Occipital lobe (tissue), 2 donors: Measurements from ENCODE around the gene KRT75. TPM values are rescaled to one million over a fixed set of nuclear protein-coding genes. Genes with fewer than 3 reads are reported as not detected.
A peak's percentile ranks its signal among the peaks of the same experiment; 100 is the strongest.

Experiments used
- DNase-seq: peaks from one replicate; lab custom pipeline; 2025; lab: John Stamatoyannopoulos, UW
- total RNA-seq: library from RNA; depleted of rRNA; stranded (reverse); fragments of >200 nt; gene quantifications from one replicate; pipeline ENCODE4 v1.2.3, GENCODE V29; 2014

KRT75 gene
- total RNA-seq, 1 donor from 2014 or later = not detected

GRCh38 chr12:52394836-52395405 lies 39.2 kb downstream of the KRT75 start:
- DNase-seq = no peak

GRCh38 chr12:52392465-52393007 lies 41.6 kb downstream of the KRT75 start:
- DNase-seq = no peak

- peak; percentile 50 for DNase-seq
Measured at GRCh38 chr12:52391618-52392002, 42.6 kb downstream of the KRT75 start.

GRCh38 chr12:52390739-52391617 lies 43.2 kb downstream of the KRT75 start:
- DNase-seq = no peak

DNA sequence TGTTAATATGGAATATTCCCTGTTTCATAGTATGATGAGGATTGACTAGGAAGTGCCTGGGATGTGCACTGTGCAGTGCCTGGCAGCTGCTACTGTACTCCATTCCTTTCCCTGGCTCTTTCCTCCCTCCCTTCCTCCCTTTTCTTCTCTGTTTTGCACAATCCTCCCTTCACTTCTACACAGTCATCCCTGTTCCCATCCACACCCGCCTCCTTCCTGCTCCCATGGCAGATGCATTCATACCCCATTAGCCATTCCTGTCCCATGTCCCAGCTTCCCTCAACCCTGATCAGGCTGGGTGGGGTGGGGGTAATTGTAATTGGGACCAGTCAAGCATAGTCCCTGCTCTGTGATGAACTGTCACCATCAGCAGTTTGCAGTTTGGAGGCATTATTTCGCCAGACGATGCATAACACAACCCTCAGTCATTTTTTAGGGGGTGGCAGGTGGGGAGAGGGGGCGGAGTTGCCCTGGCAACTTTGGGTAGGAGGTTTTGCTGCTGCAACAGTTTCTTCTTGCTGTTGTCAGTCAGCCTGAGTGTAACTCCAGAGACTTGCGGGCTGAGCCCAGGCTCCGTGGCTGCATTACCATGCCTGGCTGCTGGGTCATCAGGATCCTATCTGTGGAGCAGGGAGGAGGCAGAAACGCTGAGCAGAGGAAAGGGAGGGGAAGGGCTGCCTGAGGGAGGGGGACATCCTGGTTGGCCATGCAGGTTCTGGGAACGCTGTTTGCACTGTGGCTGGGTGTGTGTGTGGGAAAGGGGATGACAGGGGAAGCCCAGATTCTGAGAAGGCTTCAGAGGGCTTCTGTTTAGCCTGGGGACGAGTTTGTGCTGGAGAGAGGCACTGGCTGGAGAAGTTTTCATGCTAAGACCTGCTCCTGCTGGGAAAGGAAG lies 44.6 kb downstream of the KRT75 start:
- peak; percentile 50 for DNase-seq

DNA sequence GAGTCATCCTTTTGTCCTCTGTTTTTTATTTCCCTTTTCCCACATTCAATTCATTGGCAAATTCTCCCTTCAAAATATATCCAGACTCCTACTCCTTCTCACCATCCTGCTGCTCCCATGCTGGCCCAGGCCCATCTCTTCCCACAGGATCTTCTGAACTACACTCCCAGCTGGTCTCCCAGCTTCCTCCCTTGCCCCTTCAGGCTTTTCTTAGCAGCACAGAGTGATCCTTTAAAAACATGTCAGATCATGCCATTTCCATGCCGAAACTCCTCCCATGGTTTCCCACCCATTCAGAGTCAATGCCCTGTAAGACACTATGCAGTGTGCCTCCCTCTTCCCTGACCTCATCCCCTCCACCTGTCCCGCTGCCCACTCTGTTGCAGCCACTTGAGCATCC lies 46.3 kb downstream of the KRT75 start:
- DNase-seq = peak; percentile 33

- DNase-seq = no peak
Measured at GRCh38 chr12:52385226-52385702, 48.9 kb downstream of the KRT75 start, which contains the start of gene KRT84. Gene KRT84, minus strand, starts transcription at chr12:52385652. Its CDS starts 67 bp downstream, at chr12:52385585.

DNA sequence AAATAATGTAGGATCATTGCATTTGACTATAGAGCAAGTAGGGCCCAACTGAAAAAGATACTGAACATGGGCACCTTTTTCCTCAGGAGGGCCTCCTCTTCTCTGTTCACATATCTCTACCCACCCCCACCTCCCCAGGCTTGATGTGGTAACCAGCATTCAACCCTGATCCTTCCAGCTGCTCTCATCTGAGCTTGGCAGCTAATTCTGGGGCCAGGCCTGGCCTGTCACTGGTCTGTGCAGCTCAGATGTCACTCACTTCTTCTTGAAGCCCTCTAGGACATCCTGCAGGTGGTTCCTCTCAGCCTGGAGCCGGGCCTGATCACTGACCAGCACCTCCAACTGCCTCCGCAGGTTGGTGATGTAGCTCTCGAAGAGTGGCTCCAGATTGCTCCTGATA lies 50.8 kb downstream of the KRT75 start:
- DNase-seq = no peak

- no peak for DNase-seq
Measured at GRCh38 chr12:52382854-52383253, 51.3 kb downstream of the KRT75 start.

DNA sequence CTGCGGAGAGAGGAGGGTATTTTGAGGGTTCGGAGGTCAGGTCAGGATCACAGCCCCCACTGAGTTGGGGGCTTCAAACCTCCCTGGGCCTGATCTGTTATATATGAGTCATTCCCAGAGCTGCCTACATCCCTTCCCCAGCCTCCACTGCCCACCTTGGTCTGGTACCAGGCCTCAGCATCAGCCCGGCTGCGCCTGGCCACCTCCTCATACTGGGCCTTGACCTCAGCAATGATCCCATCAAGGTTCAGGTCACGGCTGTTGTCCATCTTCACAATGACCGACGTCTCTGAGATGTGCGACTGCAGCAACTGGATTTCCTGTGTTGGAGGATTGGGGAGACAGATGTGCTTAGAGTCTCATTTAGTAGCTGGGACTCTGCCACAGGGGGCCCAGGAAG lies 53.0 kb downstream of the KRT75 start:
- no peak for DNase-seq

- no peak for DNase-seq
Measured at GRCh38 chr12:52380271-52380694, 53.9 kb downstream of the KRT75 start.

DNA sequence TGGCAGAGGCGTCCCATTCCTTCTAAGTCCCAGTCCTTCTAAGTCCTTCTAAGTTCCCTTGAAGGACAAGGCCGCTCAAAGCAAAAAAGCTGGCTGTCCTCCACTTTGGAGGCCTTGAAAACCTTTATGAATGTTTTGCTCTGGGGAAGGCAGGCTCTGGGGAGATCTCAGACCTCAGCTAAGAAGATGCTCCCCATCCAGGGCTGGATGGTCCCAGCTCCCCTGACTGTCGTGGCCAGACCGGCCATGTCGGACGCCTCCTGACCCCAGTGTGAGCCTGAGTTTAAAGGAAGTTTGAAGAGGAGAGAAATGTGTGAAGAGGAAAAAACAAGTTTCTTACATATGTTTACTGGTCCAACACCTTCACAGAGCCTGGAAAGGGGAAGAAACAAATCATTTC lies 54.6 kb downstream of the KRT75 start:
- no peak for DNase-seq

DNA sequence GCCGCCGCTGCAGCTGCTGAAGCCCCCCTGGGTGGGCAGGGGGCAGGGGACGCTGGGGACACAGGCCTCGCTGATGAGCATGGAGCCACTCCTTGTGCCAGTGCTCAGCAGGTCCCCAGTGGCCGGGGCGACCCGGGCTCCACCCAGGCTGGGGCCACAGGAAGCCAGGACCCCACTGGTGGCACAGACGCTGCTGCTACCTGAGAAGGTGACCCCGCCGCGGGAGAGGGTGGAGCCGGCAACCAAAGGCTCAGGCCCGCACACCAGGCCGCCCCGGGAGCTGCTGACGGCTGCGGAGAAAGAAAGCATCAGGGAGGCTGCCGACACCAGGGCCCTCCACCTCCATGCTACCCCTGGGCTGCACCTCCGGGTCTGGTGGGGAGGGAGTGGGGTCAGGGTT lies 56.1 kb downstream of the KRT75 start:
- DNase-seq = no peak

- no peak for DNase-seq
Measured at GRCh38 chr12:52377266-52377665, 56.9 kb downstream of the KRT75 start.

Other genes starting within 250 kb of the KRT75 start
- not detected for gene KRT80, start 242.4 kb downstream of the KRT75 start, total RNA-seq
- not detected for gene KRT7, start 201.1 kb downstream of the KRT75 start, total RNA-seq
- gene KRT86, start 159.7 kb downstream of the KRT75 start, total RNA-seq = 0.16 TPM
- gene KRT81, start 142.8 kb downstream of the KRT75 start, total RNA-seq = not detected
- not detected for gene KRT83, start 113.0 kb downstream of the KRT75 start, total RNA-seq
- gene KRT85, start 66.9 kb downstream of the KRT75 start, total RNA-seq = not detected
- not detected for gene KRT84, start 48.7 kb downstream of the KRT75 start, total RNA-seq
- not detected for gene KRT82, start 28.0 kb downstream of the KRT75 start, total RNA-seq
- gene KRT6B, start 17.8 kb upstream of the KRT75 start, total RNA-seq = 0.16 TPM
- not detected for gene KRT6C, start 39.4 kb upstream of the KRT75 start, total RNA-seq
- 0.62 TPM for gene KRT6A, start 58.9 kb upstream of the KRT75 start, total RNA-seq
- gene KRT5, start 86.0 kb upstream of the KRT75 start, total RNA-seq = 0.62 TPM
- gene KRT71, start 118.8 kb upstream of the KRT75 start, total RNA-seq = not detected
- gene KRT74, start 139.5 kb upstream of the KRT75 start, total RNA-seq = not detected
- not detected for gene KRT72, start 167.1 kb upstream of the KRT75 start, total RNA-seq
- not detected for gene KRT73, start 184.2 kb upstream of the KRT75 start, total RNA-seq
- gene KRT2, start 217.8 kb upstream of the KRT75 start, total RNA-seq = not detected
- 0.16 TPM for gene KRT1, start 246.0 kb upstream of the KRT75 start, total RNA-seq